AG08395 (cell line): Measurements from ENCODE around the gene JAG1.

ENCODE experiments used
- DNase-seq: peaks from one replicate; pipeline ENCODE4 v3.0.0; 2012; ENCODE audit warnings: mixed read lengths, low spot score

JAG1 gene

DNA sequence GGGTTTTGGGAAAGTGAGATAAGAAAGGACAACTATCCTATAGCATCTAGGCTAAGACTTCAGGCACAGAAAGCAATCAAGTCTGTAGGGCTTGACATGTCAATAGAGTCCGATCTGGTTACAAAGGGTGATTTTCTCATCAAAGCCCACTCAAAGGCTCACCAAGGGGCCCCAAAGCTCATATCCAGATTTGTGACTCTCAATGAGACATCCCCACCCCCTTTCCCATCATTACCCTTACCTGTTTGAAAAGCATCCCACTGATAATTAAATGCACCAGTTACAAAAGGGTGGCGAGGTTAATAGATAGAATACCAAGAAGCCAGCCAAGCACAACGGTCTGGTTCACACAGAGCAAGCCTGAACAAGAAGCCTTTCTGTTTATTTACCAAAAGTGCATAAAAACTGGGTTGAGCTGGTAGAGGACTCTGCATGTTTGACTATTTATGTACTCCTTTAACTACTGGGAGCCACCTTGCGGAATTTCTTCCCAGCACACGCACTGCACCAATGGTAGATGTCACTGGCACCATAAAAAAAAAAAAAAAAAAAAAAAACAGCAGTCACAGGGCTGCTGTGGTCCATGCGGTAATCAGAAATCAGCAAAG, 6.1 kb downstream of the JAG1 start:
- no peak for DNase-seq

GRCh38 chr20:10667077-10667401, 6.8 kb downstream of the JAG1 start:
- no peak for DNase-seq

GRCh38 chr20:10666221-10667076, 7.3 kb downstream of the JAG1 start:
- DNase-seq, result no peak

GRCh38 chr20:10665791-10666190, 8.0 kb downstream of the JAG1 start:
- no peak for DNase-seq

- DNase-seq, result no peak
Observed at GRCh38 chr20:10665027-10665561, 8.7 kb downstream of the JAG1 start.

DNA sequence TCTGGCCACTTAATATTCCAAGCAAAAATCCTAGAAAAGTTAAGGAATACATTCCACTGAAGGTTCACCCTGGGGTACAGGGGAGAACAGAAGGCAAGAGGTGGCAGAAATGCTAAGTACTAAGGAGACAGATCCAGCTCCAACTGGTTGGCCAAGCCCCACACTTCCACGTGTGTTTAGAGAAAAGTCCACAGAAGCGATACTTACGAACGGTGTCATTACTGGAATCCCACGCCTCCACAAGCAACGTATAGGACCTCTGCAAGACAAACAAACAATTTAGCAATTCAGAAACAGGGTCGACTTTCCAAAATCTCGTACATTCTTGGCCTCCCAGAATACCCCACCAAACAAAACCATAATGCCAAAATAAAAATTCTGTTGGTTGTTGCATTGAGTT, 10.0 kb downstream of the JAG1 start:
- DNase-seq, result no peak

- DNase-seq, result no peak
Observed at GRCh38 chr20:10662661-10663458, 10.9 kb downstream of the JAG1 start.

DNA sequence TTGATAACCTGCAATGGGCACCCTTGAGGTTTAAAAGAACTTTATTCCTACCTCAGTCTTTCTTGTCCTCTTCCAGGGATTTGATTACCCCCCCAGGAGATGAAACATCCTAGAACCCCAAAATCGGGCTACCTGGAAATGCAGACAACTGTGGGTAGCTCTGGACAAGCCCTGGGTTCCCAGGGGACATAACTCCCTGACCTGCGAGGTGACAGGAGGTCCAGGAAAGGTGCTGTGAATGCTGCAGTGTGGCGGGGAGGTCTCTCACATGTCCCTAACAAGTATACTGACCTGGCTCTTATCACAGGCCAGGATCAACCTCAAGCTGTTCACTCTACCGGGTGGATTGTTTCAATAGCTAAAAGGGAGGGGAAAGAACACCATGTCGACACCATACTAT, 11.6 kb downstream of the JAG1 start:
- no peak for DNase-seq

- no peak for DNase-seq
Observed at GRCh38 chr20:10661261-10661660, 12.5 kb downstream of the JAG1 start.

DNA sequence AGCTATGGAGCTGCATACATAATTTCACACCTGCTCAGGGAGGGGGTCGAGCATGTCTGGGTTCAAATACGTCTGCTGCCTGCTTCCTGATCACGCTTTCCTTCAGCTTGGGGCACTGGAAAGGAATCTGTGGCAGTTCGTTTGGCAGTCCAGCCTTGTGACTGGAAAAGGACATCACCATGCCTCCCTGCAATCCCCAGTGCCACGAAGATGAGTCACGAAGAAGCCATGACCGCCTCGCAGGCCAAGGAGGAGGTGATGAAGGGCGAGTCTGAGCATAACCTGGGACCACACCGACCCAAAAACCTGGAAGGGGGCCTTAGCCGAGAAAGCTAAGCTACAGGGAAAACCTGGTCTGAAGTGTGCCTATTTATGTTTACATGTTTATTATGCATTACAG, 13.1 kb downstream of the JAG1 start:
- no peak for DNase-seq

DNA sequence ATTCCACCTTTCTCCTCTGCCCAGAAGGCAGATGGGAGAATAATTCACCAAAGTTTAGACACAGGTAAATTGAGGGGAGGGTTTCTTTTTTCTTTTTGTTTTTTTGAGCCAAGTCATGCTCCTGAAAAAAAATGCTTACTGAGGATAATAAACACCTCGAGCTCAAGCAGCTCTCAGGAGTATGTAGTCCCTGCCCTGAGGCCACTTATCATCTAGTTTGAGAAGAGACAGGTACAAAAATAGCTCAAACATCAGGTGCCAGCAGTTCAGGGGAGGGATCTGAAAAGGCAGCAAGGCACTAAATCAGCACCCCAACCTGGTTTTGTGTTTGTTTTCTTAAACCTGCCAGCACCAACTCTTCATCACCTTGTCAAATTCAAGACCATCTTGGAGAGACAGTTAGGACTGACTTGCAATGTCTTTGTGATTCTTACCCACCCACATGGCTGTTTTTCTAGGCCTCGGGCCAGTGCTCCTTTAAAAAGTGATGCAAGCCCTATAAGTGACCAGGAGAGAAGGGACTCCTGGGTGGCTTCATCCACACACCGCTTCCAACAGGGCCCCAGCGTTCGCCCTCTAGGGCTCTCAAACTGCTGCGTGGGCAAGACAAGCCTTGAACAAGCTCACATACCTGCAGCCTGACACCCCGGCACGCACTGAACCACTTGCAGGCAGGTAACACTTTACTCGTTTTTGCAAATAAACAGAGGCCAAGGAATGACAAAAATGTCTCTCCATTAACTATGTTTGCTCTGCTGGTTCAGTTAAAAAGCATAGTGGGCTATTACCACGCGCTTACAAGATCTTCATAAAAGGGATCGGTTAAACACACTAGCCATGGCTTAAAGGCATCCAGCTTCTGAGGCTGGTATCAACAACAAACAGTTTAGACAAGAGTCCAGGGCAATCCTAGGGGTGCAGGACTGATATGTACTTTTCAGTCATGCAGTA, 13.9 kb downstream of the JAG1 start:
- no peak for DNase-seq

DNA sequence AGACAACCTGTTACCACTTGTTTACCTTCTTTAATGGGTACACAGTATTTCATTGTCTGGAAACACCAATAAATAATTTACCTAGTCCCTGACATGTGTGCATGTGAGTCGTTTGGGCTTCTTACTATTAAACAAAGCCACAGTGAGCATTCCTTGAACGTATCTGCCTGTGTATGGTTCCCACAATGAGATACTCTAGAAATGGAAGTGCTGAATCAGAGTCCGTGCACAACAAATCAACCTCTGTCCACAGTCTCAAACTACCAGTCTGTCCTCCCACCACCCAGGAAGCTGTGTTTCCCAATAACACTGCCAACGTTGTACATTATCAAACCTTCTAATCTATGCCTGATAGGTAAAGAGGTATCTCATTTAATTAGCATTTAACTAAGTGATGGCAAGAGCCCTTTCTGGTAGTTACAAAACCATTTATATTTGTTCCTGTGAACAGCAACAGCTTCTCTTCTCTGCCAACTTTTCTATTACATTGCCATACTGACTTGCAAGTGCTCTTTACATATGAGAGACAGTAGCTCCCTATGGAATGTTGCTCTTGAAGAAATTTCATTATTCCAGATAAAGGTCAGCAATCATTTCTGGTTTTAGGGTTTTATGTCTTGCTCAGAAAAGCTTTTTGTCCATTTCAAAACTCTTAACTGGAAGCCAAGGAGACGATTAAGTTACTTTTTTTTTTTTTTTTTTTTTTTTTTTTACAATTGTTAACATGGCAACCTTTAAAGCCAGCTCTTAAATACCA, 14.7 kb downstream of the JAG1 start:
- DNase-seq, result no peak

DNA sequence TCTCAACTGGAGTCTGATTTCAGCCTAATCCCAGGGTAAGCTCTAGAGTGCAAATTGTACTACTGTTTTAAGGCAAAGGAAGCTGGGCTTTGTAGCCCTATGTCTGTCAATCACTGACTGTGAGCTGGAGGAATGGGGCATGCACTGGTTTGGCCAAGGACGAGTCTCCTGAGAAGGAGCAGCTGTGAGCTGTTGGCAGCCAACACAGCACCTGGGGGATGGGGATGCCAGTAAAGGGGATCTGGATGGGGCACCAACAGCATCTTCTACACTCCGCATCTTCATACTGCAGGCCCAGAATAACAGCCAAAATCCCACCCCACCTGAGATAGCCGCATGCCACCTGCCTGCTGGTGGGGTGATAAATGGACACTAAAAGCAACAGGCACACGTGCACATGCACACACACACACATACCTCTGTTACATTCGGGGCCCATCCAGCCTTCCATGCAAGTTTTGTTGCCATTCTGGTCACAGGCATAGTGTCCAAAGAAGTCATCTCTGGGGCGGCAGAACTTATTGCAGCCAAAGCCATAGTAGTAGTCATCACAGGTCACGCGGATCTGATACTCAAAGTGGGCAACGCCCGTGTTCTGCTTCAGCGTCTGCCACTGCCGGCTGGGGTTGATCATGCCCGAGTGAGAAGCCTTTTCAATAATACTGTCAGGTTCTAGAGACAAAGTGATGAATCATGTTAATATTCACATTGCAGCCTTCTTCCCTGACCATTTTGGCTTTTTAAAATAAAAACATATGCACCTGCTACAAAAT, 15.6 kb downstream of the JAG1 start:
- DNase-seq, result no peak

DNA sequence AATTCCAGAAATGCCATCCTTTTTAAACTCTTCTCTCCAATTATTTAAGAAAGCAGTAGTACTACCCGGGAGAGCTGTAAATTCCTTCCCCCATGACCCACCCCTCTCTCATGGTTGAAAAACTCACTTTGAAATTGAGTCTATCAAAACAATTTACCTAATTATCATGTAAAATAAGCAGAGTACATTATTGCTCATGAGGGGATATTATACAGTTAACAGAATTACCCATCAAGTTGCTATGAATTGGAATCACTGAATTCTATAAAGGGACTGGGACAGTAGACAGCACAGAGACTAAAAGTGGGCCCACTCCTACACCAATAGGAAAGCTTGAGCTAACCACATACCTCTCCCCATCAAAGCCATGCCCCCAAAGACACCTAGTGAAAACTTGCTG, 16.3 kb downstream of the JAG1 start:
- DNase-seq, result no peak

DNA sequence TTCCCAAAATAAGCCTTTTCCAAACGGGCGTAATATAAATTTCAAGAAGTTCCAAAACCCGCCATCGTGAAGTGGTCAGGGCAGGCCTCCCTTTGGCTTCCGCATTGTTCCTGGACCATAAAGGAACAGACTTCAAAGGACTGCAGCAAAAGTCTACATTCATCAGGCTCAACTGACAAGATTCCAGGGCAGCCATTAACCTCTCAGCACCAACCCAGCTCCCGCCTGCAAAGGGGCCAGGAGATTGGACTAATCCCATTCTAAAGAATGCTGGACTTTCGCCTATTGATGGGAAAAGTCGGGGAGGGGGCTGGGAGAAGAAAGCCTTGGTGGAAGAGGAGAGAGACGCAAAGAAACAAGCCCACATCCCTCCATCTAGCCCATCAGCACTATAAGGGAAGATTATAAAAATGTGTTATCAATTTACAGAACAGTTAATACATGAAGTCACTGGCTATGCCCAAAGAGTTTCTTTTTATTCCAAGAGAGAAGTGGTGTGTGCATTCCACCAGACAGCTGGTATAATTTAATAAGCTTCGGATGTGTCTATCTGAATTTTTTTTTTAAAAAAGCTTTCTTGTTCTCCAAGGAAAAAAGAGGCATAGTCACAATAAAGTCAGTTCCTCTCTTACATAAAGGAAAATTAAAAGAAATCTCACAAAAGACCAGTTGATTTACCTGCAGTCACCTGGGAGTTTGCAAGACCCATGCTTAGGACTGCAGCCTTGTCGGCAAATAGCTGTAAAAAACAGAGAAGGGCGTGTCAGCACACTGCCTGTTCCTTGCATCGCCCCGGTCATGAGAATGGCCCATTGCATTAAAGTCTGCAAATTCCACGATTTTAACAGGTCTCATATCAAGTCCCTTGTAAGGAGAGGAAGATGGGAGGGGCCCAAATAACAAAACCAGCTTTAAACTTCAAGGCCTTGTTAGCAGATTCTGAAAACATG, 17.8 kb downstream of the JAG1 start:
- no peak for DNase-seq

- no peak for DNase-seq
Observed at GRCh38 chr20:10654630-10655029, 19.2 kb downstream of the JAG1 start.

DNA sequence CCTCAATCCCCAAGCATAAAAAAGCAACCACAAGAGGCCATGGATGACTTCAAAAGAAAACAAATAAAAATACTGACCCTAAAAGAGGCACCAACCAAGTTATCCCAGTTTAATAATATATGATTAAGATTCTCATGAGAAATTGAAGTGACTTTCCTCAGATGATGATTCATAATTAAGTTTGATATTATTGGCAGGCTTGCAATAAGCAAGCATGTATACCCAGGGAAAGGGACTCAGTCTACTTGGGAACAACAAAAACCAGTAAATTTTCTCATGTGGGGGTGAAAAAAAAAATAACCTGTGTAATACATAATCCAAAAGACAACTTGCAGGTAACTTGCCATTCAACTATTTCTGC, 19.6 kb downstream of the JAG1 start:
- no peak for DNase-seq

- peak; percentile 51 for DNase-seq
Observed at GRCh38 chr20:10653599-10654249, 20.1 kb downstream of the JAG1 start.
